ENCODE results near the gene FAM187B. TPM values are rescaled to one million over a fixed set of nuclear protein-coding genes. Genes with fewer than 3 reads are reported as not detected.

FAM187B gene
- total RNA-seq, 1 donor from 2014 or later: not detected

GRCh38 chr19:35179830-35180229 is 48.7 kb downstream of the FAM187B start:
- no peak for DNase-seq (ENCODE audit: extremely low read depth, low read depth, low spot score)

GRCh38 chr19:35178701-35179100 is 49.8 kb downstream of the FAM187B start:
- DNase-seq (ENCODE audit: extremely low read depth, low read depth, low spot score): no peak

- DNase-seq (ENCODE audit: extremely low read depth, low read depth, low spot score): no peak
Measured at GRCh38 chr19:35177377-35178274, 50.9 kb downstream of the FAM187B start.

GRCh38 chr19:35176181-35176570 is 52.4 kb downstream of the FAM187B start:
- no peak for DNase-seq (ENCODE audit: extremely low read depth, low read depth, low spot score)

Other genes starting within 250 kb of the FAM187B start
- 61.2 and 127 TPM in 2 replicates for gene GRAMD1A, start 228.4 kb downstream of the FAM187B start, total RNA-seq
- 4.7 and 21.2 TPM in 2 replicates for gene SCN1B, start 198.3 kb downstream of the FAM187B start, total RNA-seq
- not detected in 2 replicates for gene HPN, start 187.0 kb downstream of the FAM187B start, total RNA-seq
- gene FXYD3, start 112.9 kb downstream of the FAM187B start, total RNA-seq: not detected in 2 replicates
- not detected in 2 replicates for gene LGI4, start 93.7 kb downstream of the FAM187B start, total RNA-seq
- gene FXYD1, start 89.9 kb downstream of the FAM187B start, total RNA-seq: not detected in 2 replicates
- gene FXYD7, start 85.5 kb downstream of the FAM187B start, total RNA-seq: not detected in 2 replicates
- 105 and 166 TPM in 2 replicates for gene FXYD5, start 74.0 kb downstream of the FAM187B start, total RNA-seq
- 1.6 and 7.5 TPM in 2 replicates for gene LSR, start 20.3 kb upstream of the FAM187B start, total RNA-seq
- 73.1 and 80.6 TPM in 2 replicates for gene USF2, start 40.2 kb upstream of the FAM187B start, total RNA-seq
- 0.06 TPM in 1 of 2 replicates, not detected in the other for gene HAMP, start 53.8 kb upstream of the FAM187B start, total RNA-seq
- 0.68 TPM in 1 of 2 replicates, not detected in the other for gene MAG, start 63.4 kb upstream of the FAM187B start, total RNA-seq
- 0.29 and 1.8 TPM in 2 replicates for gene CD22, start 100.4 kb upstream of the FAM187B start, total RNA-seq
- gene FFAR1, start 119.2 kb upstream of the FAM187B start, total RNA-seq: not detected in 2 replicates
- not detected in 2 replicates for gene FFAR3, start 129.7 kb upstream of the FAM187B start, total RNA-seq
- not detected in 2 replicates for gene GPR42, start 142.3 kb upstream of the FAM187B start, total RNA-seq
- not detected in 2 replicates for gene FFAR2, start 219.5 kb upstream of the FAM187B start, total RNA-seq

All from glomerular endothelial cell (primary cell).